HepG2 (cell line): Measurements from ENCODE around the gene GSK3A. TPM values are rescaled to one million over a fixed set of nuclear protein-coding genes. Genes with fewer than 3 reads are reported as not detected.

Experiments
- CEBPB ChIP-seq: IDR thresholded peaks from 2 replicates; pipeline ENCODE4 v1.6.1; 2011; ENCODE audit warnings: low read depth, low read length, improper control_type of control experiment, borderline replicate concordance
- ELF3 ChIP-seq: IDR thresholded peaks from 2 replicates; pipeline ENCODE4 v1.6.1; 2016; ENCODE audit warnings: missing genetic modification reagents, missing compliant biosample characterization
- KDM3A ChIP-seq: IDR thresholded peaks from 2 replicates; pipeline ENCODE4 v1.6.1; 2018; ENCODE audit warnings: low read depth, missing compliant biosample characterization
- KDM6A ChIP-seq: IDR thresholded peaks from 2 replicates; pipeline ENCODE4 v1.6.1; 2016; ENCODE audit warnings: low read depth
- NFATC3 ChIP-seq: sonication (generic); formaldehyde crosslinking; IDR thresholded peaks from 2 replicates; pipeline ENCODE4 v1.5.1; 2020; ENCODE audit warnings: mild to moderate bottlenecking, missing genetic modification reagents
- THYN1 ChIP-seq: sonication (generic); formaldehyde crosslinking; IDR thresholded peaks from 2 replicates; pipeline ENCODE4 v1.8.1; 2023; ENCODE audit warnings: low read depth, mild to moderate bottlenecking, moderate library complexity, missing genetic modification reagents, borderline replicate concordance
- ZBTB7B ChIP-seq: sonication (generic); formaldehyde crosslinking; IDR thresholded peaks from 2 replicates; pipeline ENCODE4 v1.4.0; 2020; ENCODE audit warnings: missing genetic modification reagents
- ZFAT ChIP-seq: sonication (generic); formaldehyde crosslinking; conservative IDR thresholded peaks from 2 replicates; pipeline ENCODE4 v1.8.1; 2023; ENCODE audit warnings: missing genetic modification reagents, inconsistent platforms
- ZFP1 ChIP-seq: IDR thresholded peaks from 2 replicates; pipeline ENCODE4 v1.6.1; 2016
- ZNF12 ChIP-seq: sonication (generic); formaldehyde crosslinking; IDR thresholded peaks from 2 replicates; pipeline ENCODE4 v1.5.0; 2020; ENCODE audit warnings: missing genetic modification reagents
- ZNF160 ChIP-seq: sonication (generic); formaldehyde crosslinking; IDR thresholded peaks from 2 replicates; pipeline ENCODE4 v1.8.0; 2022; ENCODE audit warnings: mild to moderate bottlenecking, inconsistent platforms, missing genetic modification reagents
- ZNF253 ChIP-seq: sonication (generic); formaldehyde crosslinking; IDR thresholded peaks from 2 replicates; pipeline ENCODE4 v1.8.0; 2022; ENCODE audit warnings: mild to moderate bottlenecking, missing genetic modification reagents, borderline replicate concordance
- ZNF326 ChIP-seq: sonication (generic); formaldehyde crosslinking; IDR thresholded peaks from 2 replicates; pipeline ENCODE4 v1.4.0; 2020; ENCODE audit warnings: missing genetic modification reagents, borderline replicate concordance
- ZNF34 ChIP-seq: sonication (generic); formaldehyde crosslinking; IDR thresholded peaks from 2 replicates; pipeline ENCODE4 v1.4.0; 2020; ENCODE audit warnings: mild to moderate bottlenecking, missing genetic modification reagents, borderline replicate concordance
- ZNF780A ChIP-seq: sonication (generic); formaldehyde crosslinking; IDR thresholded peaks from 2 replicates; pipeline ENCODE4 v1.8.0; 2022; ENCODE audit warnings: mild to moderate bottlenecking, missing genetic modification reagents, moderate library complexity
- polyA plus RNA-seq, 8 experiments: library from polyadenylated mRNA; depleted of rRNA in 3 of 8; stranded (reverse) in 7 of 8; unstranded in 1 of 8; fragments of >200 nt; fragmentation: Illumina TruSeq in 4 of 8; extraction: Trizol in 4 of 8; gene quantifications; 2 replicates each; pipeline versions ENCODE4 v1.2.1 to v1.2.3, GENCODE V29; 2011 to 2016; ENCODE audit warnings: low read depth in 4 of 8, missing spikeins in 1 of 8, mixed read lengths in 1 of 8; ENCODE audit not compliant: insufficient read depth in 1 of 8
- total RNA-seq, 5 experiments: library from RNA; depleted of rRNA; stranded (reverse); fragments of >200 nt; fragmentation: Illumina TruSeq; extraction: Trizol; gene quantifications; 2 replicates each; pipeline ENCODE4 v1.2.3, GENCODE V29; 2016; ENCODE audit warnings: low read depth in 1 of 5
- TF ChIP-seq, protein P1 (sequence below): IDR thresholded peaks from 2 replicates; pipeline ENCODE4 v1.6.1; 2016
- TF ChIP-seq, protein P2 (sequence below): IDR thresholded peaks from 2 replicates; pipeline ENCODE4 v1.6.1; 2016; ENCODE audit warnings: low read depth, missing genetic modification reagents, missing compliant biosample characterization
- TF ChIP-seq, protein P3 (sequence below): sonication (generic); formaldehyde crosslinking; IDR thresholded peaks from 2 replicates; pipeline ENCODE4 v1.9.0; 2022; ENCODE audit warnings: missing genetic modification reagents, mild to moderate bottlenecking, borderline replicate concordance

The GSK3A gene
- total and polyA plus RNA-seq, 2 of the 13 experiments (the other 11 are each of a cell fraction or from before 2014, with no cell fraction given) = 16.9 to 52.5 TPM

DNA sequence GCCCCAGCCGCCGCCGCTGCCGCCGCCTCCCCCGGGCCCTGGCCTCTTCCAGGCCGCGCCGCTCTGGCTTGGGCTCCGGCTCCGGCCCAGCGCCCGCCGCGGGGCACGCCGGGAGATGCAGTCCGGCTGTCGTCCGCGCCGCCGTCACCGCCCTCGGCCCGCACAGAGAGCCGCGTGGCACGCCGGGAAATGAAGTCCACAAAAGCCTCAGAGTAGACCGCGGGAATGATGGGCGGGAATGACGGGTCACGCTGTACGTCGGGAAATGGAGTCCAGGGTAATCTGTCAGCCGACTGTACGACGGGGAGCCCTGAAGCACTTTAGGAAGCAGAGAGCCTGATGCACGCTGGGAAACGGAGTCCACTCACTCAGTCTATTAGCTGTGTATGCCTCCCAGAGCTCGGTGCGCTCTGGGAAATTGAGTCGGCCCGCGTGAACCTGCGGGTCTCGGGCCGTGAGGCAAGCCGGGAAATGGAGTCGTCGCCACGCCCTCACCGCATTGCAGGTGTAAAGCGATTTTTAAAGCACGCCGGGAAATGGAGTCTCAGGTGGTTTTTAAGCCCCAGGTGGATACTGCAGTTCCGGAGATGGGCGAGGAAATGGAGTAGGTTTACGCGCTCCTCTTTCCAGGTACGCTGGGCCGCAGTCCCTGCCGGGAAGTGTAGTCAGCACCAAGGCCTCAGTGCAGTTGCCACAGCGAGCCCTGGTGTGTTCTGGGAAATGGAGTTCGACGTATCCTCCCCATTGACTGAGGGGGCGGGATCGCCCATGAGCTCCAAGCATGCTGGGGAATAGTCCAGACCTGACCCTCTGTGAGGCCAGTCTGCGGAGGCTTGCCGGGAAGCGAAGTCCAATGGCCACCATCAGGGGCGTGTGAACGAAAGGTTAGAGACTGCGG, at the start of gene GSK3A (continued):
- TF ChIP-seq ZNF34 (CRISPR knock-in tag) (no peak), ZFP1 (CRISPR knock-in tag) (no peak), ELF3 (CRISPR knock-in tag) (peak; percentile 58), ZFAT (CRISPR knock-in tag) (no peak), KDM3A (CRISPR knock-in tag) (no peak; the same call in 1 of the 2 replicates), ZNF160 (CRISPR knock-in tag) (no peak), KDM6A (CRISPR knock-in tag) (no peak), ZNF12 (CRISPR knock-in tag) (peak; percentile 24; the same call in 1 of the 2 replicates), CEBPB (peak; percentile 89), ZBTB7B (no peak; the same call in 1 of the 2 replicates), ZNF253 (CRISPR knock-in tag) (no peak), NFATC3 (CRISPR knock-in tag) (no peak), ZNF326 (CRISPR knock-in tag) (no peak), THYN1 (CRISPR knock-in tag) (no peak), ZNF780A (CRISPR knock-in tag) (no peak)
- TF ChIP-seq, protein P1, sequence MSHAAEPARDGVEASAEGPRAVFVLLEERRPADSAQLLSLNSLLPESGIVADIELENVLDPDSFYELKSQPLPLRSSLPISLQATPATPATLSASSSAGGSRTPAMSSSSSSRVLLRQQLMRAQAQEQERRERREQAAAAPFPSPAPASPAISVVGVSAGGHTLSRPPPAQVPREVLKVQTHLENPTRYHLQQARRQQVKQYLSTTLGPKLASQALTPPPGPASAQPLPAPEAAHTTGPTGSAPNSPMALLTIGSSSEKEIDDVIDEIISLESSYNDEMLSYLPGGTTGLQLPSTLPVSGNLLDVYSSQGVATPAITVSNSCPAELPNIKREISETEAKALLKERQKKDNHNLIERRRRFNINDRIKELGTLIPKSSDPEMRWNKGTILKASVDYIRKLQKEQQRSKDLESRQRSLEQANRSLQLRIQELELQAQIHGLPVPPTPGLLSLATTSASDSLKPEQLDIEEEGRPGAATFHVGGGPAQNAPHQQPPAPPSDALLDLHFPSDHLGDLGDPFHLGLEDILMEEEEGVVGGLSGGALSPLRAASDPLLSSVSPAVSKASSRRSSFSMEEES (CRISPR knock-in tag) = peak; percentile 56
- TF ChIP-seq, protein P2, sequence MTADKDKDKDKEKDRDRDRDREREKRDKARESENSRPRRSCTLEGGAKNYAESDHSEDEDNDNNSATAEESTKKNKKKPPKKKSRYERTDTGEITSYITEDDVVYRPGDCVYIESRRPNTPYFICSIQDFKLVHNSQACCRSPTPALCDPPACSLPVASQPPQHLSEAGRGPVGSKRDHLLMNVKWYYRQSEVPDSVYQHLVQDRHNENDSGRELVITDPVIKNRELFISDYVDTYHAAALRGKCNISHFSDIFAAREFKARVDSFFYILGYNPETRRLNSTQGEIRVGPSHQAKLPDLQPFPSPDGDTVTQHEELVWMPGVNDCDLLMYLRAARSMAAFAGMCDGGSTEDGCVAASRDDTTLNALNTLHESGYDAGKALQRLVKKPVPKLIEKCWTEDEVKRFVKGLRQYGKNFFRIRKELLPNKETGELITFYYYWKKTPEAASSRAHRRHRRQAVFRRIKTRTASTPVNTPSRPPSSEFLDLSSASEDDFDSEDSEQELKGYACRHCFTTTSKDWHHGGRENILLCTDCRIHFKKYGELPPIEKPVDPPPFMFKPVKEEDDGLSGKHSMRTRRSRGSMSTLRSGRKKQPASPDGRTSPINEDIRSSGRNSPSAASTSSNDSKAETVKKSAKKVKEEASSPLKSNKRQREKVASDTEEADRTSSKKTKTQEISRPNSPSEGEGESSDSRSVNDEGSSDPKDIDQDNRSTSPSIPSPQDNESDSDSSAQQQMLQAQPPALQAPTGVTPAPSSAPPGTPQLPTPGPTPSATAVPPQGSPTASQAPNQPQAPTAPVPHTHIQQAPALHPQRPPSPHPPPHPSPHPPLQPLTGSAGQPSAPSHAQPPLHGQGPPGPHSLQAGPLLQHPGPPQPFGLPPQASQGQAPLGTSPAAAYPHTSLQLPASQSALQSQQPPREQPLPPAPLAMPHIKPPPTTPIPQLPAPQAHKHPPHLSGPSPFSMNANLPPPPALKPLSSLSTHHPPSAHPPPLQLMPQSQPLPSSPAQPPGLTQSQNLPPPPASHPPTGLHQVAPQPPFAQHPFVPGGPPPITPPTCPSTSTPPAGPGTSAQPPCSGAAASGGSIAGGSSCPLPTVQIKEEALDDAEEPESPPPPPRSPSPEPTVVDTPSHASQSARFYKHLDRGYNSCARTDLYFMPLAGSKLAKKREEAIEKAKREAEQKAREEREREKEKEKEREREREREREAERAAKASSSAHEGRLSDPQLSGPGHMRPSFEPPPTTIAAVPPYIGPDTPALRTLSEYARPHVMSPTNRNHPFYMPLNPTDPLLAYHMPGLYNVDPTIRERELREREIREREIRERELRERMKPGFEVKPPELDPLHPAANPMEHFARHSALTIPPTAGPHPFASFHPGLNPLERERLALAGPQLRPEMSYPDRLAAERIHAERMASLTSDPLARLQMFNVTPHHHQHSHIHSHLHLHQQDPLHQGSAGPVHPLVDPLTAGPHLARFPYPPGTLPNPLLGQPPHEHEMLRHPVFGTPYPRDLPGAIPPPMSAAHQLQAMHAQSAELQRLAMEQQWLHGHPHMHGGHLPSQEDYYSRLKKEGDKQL (CRISPR knock-in tag) = peak; percentile 26; the same call in 1 of the 2 replicates
- TF ChIP-seq, protein P3, sequence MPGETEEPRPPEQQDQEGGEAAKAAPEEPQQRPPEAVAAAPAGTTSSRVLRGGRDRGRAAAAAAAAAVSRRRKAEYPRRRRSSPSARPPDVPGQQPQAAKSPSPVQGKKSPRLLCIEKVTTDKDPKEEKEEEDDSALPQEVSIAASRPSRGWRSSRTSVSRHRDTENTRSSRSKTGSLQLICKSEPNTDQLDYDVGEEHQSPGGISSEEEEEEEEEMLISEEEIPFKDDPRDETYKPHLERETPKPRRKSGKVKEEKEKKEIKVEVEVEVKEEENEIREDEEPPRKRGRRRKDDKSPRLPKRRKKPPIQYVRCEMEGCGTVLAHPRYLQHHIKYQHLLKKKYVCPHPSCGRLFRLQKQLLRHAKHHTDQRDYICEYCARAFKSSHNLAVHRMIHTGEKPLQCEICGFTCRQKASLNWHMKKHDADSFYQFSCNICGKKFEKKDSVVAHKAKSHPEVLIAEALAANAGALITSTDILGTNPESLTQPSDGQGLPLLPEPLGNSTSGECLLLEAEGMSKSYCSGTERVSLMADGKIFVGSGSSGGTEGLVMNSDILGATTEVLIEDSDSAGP = peak; percentile 83; the same call in 1 of the 2 replicates
